GM12873 (cell line): ENCODE data around the gene IGFN1.

Source experiments
- TF ChIP-seq, protein P1 (sequence below): IDR thresholded peaks from 2 replicates; pipeline ENCODE4 v1.5.1; 2012; ENCODE audit warnings: low read depth, mild to moderate bottlenecking, moderate library complexity, low read length, control low read depth; ENCODE audit not compliant: insufficient read depth; ENCODE audit errors: missing control alignments

The IGFN1 gene

DNA sequence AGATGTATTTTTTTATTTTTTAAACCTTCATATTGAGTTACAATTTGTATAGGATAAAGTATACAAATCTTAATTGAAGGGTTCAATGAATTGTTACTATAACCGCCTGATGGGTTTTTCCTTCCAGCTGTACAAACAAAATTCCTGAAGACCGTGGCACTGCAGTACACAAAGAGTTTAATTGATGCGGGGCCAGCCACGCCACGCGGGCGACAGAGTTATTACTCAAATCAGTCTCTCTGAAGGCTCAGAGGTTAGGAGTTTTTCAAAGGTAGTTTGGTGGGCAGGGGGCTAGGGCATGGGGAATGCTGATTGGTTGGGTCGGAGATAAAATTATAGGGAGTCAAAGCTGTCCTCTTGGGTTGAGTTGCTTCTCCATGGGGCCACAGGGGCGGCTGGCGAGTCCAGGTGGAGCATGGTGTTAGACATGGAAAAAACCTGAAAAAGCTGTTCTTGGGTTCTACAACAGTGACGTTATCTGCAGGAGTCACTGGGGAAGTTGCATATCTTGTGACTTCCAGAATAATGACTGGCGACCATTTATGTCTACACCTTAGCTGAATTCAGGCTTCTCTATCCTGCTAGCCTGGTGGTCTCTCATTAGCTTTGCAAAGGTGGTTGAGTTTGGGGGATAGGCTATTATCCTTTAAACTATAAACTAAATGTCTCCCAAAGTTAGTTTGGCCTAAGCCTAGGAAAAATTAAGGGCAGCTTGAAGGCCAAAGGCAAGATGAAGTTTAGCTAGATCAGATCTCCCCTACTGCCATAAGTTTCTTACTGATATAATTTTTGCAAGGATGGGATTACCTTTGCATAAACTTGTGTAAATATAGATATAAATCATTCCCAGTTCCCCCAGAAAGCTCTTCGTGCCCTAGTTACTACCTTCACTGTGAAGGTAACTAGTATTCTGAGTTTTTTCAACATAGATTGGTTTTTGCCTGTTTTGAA, 23.3 kb upstream of the IGFN1 start:
- TF ChIP-seq, protein P1, sequence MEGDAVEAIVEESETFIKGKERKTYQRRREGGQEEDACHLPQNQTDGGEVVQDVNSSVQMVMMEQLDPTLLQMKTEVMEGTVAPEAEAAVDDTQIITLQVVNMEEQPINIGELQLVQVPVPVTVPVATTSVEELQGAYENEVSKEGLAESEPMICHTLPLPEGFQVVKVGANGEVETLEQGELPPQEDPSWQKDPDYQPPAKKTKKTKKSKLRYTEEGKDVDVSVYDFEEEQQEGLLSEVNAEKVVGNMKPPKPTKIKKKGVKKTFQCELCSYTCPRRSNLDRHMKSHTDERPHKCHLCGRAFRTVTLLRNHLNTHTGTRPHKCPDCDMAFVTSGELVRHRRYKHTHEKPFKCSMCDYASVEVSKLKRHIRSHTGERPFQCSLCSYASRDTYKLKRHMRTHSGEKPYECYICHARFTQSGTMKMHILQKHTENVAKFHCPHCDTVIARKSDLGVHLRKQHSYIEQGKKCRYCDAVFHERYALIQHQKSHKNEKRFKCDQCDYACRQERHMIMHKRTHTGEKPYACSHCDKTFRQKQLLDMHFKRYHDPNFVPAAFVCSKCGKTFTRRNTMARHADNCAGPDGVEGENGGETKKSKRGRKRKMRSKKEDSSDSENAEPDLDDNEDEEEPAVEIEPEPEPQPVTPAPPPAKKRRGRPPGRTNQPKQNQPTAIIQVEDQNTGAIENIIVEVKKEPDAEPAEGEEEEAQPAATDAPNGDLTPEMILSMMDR = no peak

GRCh38 chr1:201169203-201169602, 21.4 kb upstream of the IGFN1 start:
- TF ChIP-seq, protein P1 = no peak

DNA sequence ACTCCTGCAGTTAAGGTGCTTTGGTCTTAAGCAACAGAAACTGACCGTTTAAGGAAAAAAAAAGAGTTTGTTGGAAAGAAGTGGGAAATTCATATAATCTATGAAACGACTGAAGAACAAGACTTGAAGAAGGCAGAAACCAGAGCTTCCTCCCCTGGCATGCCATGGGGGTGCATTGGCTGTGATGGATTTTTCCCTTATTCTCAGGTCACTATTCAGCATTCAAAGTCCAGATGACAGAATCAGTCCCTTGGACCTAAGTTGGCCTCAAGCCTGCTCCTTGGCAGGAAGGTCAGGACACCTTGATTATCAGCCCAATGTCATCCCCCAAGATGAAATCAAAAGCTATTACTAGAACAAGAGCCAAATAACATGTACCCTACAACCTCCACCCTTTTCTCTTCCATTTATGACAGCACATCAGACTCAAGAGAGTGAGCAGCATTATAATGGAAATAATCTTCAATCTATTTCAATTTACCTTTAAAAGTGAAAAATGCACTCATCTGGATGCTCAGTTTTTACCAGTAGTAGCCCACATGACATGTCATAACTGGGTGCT, 20.6 kb upstream of the IGFN1 start:
- TF ChIP-seq, protein P1 = no peak

- TF ChIP-seq, protein P1 = no peak
These were observed 20.0 kb upstream of the IGFN1 start for GRCh38 chr1:201170533-201171062.

- TF ChIP-seq, protein P1 = peak; percentile 38
These were observed 19.3 kb upstream of the IGFN1 start for GRCh38 chr1:201171063-201172036.

DNA sequence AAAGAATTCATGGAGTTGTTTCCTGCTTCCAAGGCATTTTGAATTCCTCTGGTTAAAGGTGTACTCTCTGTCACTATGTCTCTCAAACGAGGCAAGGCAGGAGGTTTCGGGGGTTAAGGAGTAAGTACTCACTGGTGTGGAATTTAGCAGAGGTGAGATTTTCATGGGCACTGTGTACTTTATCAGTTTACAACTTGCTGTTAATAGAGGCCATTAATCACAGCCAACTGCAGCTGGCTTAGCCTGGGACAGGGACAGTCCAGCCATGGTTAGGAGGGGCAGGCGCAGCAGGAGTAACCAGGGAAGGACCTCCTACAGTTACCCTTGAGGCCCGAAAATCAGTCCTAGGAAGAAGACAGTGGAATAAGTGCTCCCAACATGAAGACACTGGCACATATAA, 18.3 kb upstream of the IGFN1 start:
- TF ChIP-seq, protein P1 = no peak
